Measurements from ENCODE around the gene WIPF2. TPM values are rescaled to one million over a fixed set of nuclear protein-coding genes. Genes with fewer than 3 reads are reported as not detected.

The WIPF2 gene
- total RNA-seq, 3 donors from 2014 or later (not counting 1 experiment from before 2014, with no cell fraction given): 43.2 to 47.4 (median 43.9) TPM

GRCh38 chr17:40291281-40291664 lies 72.2 kb downstream of the WIPF2 start:
- peaks cover 12% of the 10 kb centered on the region for H3K4me1 ChIP-seq (ENCODE audit: control insufficient read depth, insufficient read depth, low read length)
- TF ChIP-seq CTCF (IDR thresholded peaks at IDR 0.05): no peak
- Mint-ChIP-seq H3K4me1 (peaks cover 14% of the 10 kb centered on the region in 2 donors), H3K36me3 (no peaks in the 10 kb centered on the region), H3K4me3 (no peak overlapping the region), H3K9me3 (no peaks in the 10 kb centered on the region), H3K27me3 (ENCODE audit: low read depth in 2 of 2) (no peaks in the 10 kb centered on the region), H3K27ac (no peak overlapping the region)
- 100% methylated on average over 2 of the region's 2 CpGs for whole genome bisulfite sequencing (ENCODE audit: insufficient coverage)
- ATAC-seq (no peak), DNase-seq (no peak)
- H3K27me3 ChIP-seq (ENCODE audit: control insufficient read depth, insufficient read depth, low read length): no peaks in the 10 kb centered on the region
- H3K4me3 ChIP-seq (ENCODE audit: low read length): no peak overlapping the region
- no peak overlapping the region for H3K27ac ChIP-seq (ENCODE audit: low read length)
- no peaks in the 10 kb centered on the region for H3K9me3 ChIP-seq (ENCODE audit: control insufficient read depth, insufficient read depth, low read length)
- intact Hi-C loops (cut with micrococcal nuclease): no loop called here
- H3K36me3 ChIP-seq (ENCODE audit: control insufficient read depth, insufficient read depth, low read length): no peaks in the 10 kb centered on the region

- Mint-ChIP-seq H3K4me1 (peaks cover under 1% of the 10 kb centered on the region in 2 donors), H3K27ac (no peak overlapping the region), H3K27me3 (ENCODE audit: low read depth in 2 of 2) (no peaks in the 10 kb centered on the region), H3K4me3 (no peak overlapping the region), H3K9me3 (no peaks in the 10 kb centered on the region), H3K36me3 (no peaks in the 10 kb centered on the region)
- intact Hi-C loops (cut with micrococcal nuclease): no loop called here
- Histone ChIP-seq H3K9me3 (ENCODE audit: control insufficient read depth, insufficient read depth, low read length) (no peaks in the 10 kb centered on the region), H3K36me3 (ENCODE audit: control insufficient read depth, insufficient read depth, low read length) (no peaks in the 10 kb centered on the region), H3K4me3 (ENCODE audit: low read length) (no peak overlapping the region), H3K27me3 (ENCODE audit: control insufficient read depth, insufficient read depth, low read length) (no peaks in the 10 kb centered on the region), H3K27ac (ENCODE audit: low read length) (no peak overlapping the region), H3K4me1 (ENCODE audit: control insufficient read depth, insufficient read depth, low read length) (peaks cover 6% of the 10 kb centered on the region)
- no peak for TF ChIP-seq CTCF (IDR thresholded peaks at IDR 0.05)
- no peak for ATAC-seq
- 91% methylated on average over 1 of the region's 1 CpG for WGBS (ENCODE audit: insufficient coverage)
- no peak for DNase-seq
Measured at GRCh38 chr17:40293363-40293762, 74.3 kb downstream of the WIPF2 start.

- TF ChIP-seq CTCF (IDR thresholded peaks at IDR 0.05): no peak
Measured at GRCh38 chr17:40295488-40296436, 76.7 kb downstream of the WIPF2 start.

More at GRCh38 chr17:40295488-40296436, 76.7 kb downstream of the WIPF2 start:
- no peaks in the 10 kb centered on the region for H3K9me3 ChIP-seq (ENCODE audit: control insufficient read depth, insufficient read depth, low read length)
- DNase-seq: no peak
- Mint-ChIP-seq H3K27me3 (ENCODE audit: low read depth in 2 of 2) (no peaks in the 10 kb centered on the region), H3K36me3 (no peaks in the 10 kb centered on the region), H3K27ac (no peak overlapping the region), H3K4me1 (no peaks in the 10 kb centered on the region), H3K4me3 (no peak overlapping the region), H3K9me3 (no peaks in the 10 kb centered on the region)
- no peaks in the 10 kb centered on the region for H3K36me3 ChIP-seq (ENCODE audit: control insufficient read depth, insufficient read depth, low read length)
- no peaks in the 10 kb centered on the region for H3K4me1 ChIP-seq (ENCODE audit: control insufficient read depth, insufficient read depth, low read length)
- H3K4me3 ChIP-seq (ENCODE audit: low read length): no peak overlapping the region
- H3K27me3 ChIP-seq (ENCODE audit: control insufficient read depth, insufficient read depth, low read length): no peaks in the 10 kb centered on the region
- 92% methylated on average over 4 of the region's 5 CpGs for WGBS (ENCODE audit: insufficient coverage)
- H3K27ac ChIP-seq (ENCODE audit: low read length): no peak overlapping the region
- no peak for ATAC-seq
- intact Hi-C loops (cut with micrococcal nuclease): no loop called here
